MM.1S (cell line): ENCODE results near the gene ZNF618.

Experiments
- CTCF ChIP-seq: fragments of 300-600 bp; sonication (generic); IDR thresholded peaks from 2 replicates; pipeline ENCODE4 v1.5.1; 2016; ENCODE audit warnings: antibody characterized with exemption, low read length, mixed read lengths
- EZH2 ChIP-seq: fragments of 300-600 bp; sonication (generic); optimal IDR thresholded peaks from 2 replicates; pipeline ENCODE3; 2017; ENCODE audit warnings: low read depth, mild to moderate bottlenecking, antibody characterized with exemption, low read length, mixed read lengths

DNA sequence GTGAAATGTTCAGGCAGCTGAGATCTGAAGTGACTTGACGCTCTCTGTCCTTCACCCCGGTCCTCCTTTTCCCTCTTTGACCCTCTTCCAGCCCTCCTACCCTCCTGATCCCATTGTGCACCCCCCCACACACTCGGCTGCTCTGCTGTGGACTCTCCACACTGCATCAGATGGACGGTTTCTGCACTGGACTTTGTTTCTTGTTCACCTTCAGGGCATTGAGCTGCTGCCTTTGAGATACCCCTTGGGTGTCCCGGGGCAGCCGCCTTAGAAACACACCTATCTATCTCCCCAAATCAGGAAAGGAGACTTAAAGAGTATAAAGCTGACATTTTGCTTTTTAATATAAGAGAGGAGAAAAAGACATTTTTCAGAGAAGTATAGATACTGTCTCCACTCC lies 174.5 kb downstream of the ZNF618 start:
- TF ChIP-seq CTCF (no peak), EZH2 (no peak)
